ENCODE data around the gene SLC18A2. TPM values are rescaled to one million over a fixed set of nuclear protein-coding genes. Genes with fewer than 3 reads are reported as not detected.

The SLC18A2 gene
- total and polyA plus RNA-seq, 9 donors, result 2.4 to 12.0 (median 6.3) TPM

DNA sequence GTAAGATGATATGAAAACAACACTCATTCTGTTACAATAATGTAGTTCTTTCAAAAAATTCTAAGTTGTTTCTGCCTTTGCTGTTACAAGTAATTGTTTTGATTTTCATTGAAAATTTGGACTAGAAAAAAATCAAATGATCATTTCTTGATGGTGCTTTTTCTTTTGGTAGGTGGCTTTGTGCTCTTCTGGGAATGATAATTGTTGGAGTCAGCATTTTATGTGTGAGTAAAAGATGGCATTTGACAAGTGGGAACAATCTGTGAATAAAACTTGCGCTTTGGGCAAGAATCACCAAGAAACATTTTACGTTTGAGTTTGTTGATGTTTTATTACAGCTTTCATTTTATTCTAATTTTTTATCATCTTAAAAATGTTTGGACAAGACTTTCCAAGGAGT is 25.9 kb downstream of the SLC18A2 start:
- Histone ChIP-seq H3K9me3 (no peaks in the 10 kb centered on the region), H3K36me3 (no peaks in the 10 kb centered on the region), H3K4me1 (ENCODE audit: insufficient read depth) (peaks cover 6% of the 10 kb centered on the region), H3K4me3 (no peak overlapping the region), H3K27ac (no peak overlapping the region), H3K27me3 (no peaks in the 10 kb centered on the region)
- 67 to 68% (median 68%) methylated on average over 2 of the region's 2 CpGs for WGBS, 3 donors
- DNase-seq, result no peak
- intact Hi-C loops (cut with DNase I), result no loop called here
- TF ChIP-seq EP300 (IDR thresholded peaks at IDR 0.05), result no peak
- no peak for TF ChIP-seq POLR2A (IDR thresholded peaks at IDR 0.05)
- TF ChIP-seq, protein P1, sequence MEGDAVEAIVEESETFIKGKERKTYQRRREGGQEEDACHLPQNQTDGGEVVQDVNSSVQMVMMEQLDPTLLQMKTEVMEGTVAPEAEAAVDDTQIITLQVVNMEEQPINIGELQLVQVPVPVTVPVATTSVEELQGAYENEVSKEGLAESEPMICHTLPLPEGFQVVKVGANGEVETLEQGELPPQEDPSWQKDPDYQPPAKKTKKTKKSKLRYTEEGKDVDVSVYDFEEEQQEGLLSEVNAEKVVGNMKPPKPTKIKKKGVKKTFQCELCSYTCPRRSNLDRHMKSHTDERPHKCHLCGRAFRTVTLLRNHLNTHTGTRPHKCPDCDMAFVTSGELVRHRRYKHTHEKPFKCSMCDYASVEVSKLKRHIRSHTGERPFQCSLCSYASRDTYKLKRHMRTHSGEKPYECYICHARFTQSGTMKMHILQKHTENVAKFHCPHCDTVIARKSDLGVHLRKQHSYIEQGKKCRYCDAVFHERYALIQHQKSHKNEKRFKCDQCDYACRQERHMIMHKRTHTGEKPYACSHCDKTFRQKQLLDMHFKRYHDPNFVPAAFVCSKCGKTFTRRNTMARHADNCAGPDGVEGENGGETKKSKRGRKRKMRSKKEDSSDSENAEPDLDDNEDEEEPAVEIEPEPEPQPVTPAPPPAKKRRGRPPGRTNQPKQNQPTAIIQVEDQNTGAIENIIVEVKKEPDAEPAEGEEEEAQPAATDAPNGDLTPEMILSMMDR (IDR thresholded peaks at IDR 0.05), result no peak

DNA sequence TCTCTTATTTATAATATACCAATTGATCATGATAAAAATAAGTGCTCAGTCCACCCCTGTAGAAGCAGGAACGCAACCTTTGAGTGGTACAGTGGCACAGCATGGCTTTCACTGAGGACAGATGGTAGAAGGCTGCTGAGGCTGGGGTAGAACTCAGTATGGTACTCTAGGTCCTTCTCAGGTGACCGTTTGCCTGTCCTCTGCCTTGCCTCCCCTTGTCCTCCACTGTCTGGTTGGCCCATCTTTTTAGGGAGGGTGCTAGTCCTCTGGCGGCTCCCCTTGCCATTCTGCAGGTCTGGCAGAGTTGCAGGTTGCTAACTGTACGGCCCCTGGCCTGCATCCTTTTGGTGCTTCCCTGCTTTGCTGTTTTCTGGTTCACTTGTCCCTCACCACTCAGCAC is 27.3 kb downstream of the SLC18A2 start:
- Histone ChIP-seq H3K4me1 (ENCODE audit: insufficient read depth) (peaks cover 2% of the 10 kb centered on the region), H3K9me3 (no peaks in the 10 kb centered on the region), H3K4me3 (no peak overlapping the region), H3K27ac (no peak overlapping the region), H3K27me3 (no peaks in the 10 kb centered on the region), H3K36me3 (no peaks in the 10 kb centered on the region)
- 88 to 95% (median 89%) methylated on average over 4 of the region's 4 CpGs for WGBS, 3 donors
- intact Hi-C loops (cut with DNase I), result no loop called here
- TF ChIP-seq, protein P1 (IDR thresholded peaks at IDR 0.05), result no peak
- no peak for DNase-seq

DNA sequence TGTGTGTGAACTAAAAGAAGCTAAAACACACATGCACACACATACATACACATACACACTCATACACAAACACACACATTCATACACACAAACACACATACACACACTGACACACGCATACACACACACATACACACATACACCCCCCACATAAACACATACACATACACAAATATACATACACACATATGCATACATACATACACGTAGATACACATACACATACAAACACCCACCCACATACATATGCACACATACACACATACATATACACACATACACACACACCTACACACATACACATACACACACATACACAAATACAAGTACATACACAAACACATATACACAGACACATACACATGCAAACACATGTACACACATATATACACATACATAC is 28.0 kb downstream of the SLC18A2 start:
- H3K36me3 ChIP-seq, result no peaks in the 10 kb centered on the region
- 94 to 96% (median 95%) methylated on average over 2 of the region's 2 CpGs for WGBS, 3 donors
- H3K9me3 ChIP-seq, result no peaks in the 10 kb centered on the region
- H3K4me3 ChIP-seq, result no peak overlapping the region
- H3K4me1 ChIP-seq (ENCODE audit: insufficient read depth), result peaks cover 2% of the 10 kb centered on the region
- TF ChIP-seq POLR2A (IDR thresholded peaks at IDR 0.05) (no peak), EP300 (IDR thresholded peaks at IDR 0.05) (no peak)
- TF ChIP-seq, protein P1 (IDR thresholded peaks at IDR 0.05), result no peak
- no peak for DNase-seq
- intact Hi-C loops (cut with DNase I), result no loop called here
- H3K27me3 ChIP-seq, result no peaks in the 10 kb centered on the region
- no peak overlapping the region for H3K27ac ChIP-seq

DNA sequence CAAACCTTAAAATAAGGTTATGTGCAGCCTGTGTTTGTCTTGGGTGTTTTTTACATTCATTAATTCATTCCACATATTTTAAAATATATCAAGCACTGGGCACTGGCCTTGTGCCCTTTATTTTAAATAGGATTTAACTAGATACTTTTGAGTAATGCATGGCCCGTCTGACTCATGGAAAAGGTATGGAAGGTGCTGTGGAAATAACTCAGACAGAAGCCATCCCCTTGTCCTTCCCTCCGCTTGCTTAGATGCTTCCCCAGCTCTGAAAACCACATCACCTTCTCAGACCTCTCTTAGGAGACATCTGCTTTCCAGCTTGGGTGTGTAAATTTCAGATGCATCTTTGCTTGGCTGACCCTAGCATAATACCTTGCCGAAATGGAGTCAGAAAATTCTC is 30.5 kb downstream of the SLC18A2 start:
- Histone ChIP-seq H3K4me3 (no peak overlapping the region), H3K36me3 (no peaks in the 10 kb centered on the region), H3K4me1 (ENCODE audit: insufficient read depth) (peaks cover 2% of the 10 kb centered on the region), H3K9me3 (no peaks in the 10 kb centered on the region), H3K27ac (no peak overlapping the region), H3K27me3 (no peaks in the 10 kb centered on the region)
- DNase-seq, result no peak
- TF ChIP-seq, protein P1 (IDR thresholded peaks at IDR 0.05), result no peak
- TF ChIP-seq POLR2A (IDR thresholded peaks at IDR 0.05), result no peak
- TF ChIP-seq EP300 (IDR thresholded peaks at IDR 0.05), result no peak
- intact Hi-C loops (cut with DNase I), result no loop called here
- 89 to 95% (median 95%) methylated on average over 3 of the region's 3 CpGs for WGBS, 3 donors

Measured in ovary (tissue), 9 donors.